Measurements from ENCODE around the gene PARVB.
A peak's percentile ranks its signal among the peaks of the same experiment; 100 is the strongest.

The PARVB gene

GRCh38 chr22:43993072-43993760 is 30.9 kb upstream of the PARVB start:
- Mint-ChIP-seq H3K27ac (no peak overlapping the region), H3K4me1 (ENCODE audit: low read depth) (peaks cover 17% of the 10 kb centered on the region), H3K9me3 (no peaks in the 10 kb centered on the region), H3K27me3 (ENCODE audit: low read depth) (no peaks in the 10 kb centered on the region), H3K36me3 (ENCODE audit: low read depth) (peaks cover 51% of the 10 kb centered on the region), H3K4me3 (no peak overlapping the region)
- DNase-seq (ENCODE audit: low spot score), result peak; percentile 49

GRCh38 chr22:43994006-43994405 is 30.1 kb upstream of the PARVB start:
- peaks cover 17% of the 10 kb centered on the region for H3K4me1 Mint-ChIP-seq (ENCODE audit: low read depth)
- H3K27ac Mint-ChIP-seq, result no peak overlapping the region
- H3K27me3 Mint-ChIP-seq (ENCODE audit: low read depth), result no peaks in the 10 kb centered on the region
- H3K4me3 Mint-ChIP-seq, result no peak overlapping the region
- peaks cover 50% of the 10 kb centered on the region for H3K36me3 Mint-ChIP-seq (ENCODE audit: low read depth)
- H3K9me3 Mint-ChIP-seq, result no peaks in the 10 kb centered on the region
- DNase-seq (ENCODE audit: low spot score), result no peak

DNA sequence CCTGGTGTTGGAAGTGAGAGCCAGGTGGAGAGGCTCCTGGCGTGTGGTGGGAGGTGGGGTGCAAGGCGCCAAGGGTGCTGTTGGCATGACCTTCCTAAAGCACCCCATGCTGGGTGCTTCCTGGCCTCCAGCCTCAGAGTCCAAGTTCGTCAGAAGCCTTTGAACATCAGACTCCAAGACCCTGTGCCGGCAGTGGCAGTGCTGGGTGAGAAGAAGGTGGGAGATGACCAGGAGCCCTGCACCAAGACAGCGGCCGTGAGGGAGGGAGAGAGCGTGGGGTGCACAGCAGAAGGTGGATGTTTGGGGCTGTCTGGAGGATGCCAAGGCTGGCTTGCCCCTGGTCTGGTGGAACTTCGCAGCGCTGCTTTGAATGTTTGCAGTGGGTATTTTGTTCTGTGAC is 29.7 kb upstream of the PARVB start:
- Mint-ChIP-seq H3K9me3 (no peaks in the 10 kb centered on the region), H3K27ac (no peak overlapping the region)

GRCh38 chr22:43995057-43995685 is 28.9 kb upstream of the PARVB start:
- DNase-seq (ENCODE audit: low spot score), result no peak
- peaks cover 17% of the 10 kb centered on the region for H3K4me1 Mint-ChIP-seq (ENCODE audit: low read depth)
- H3K36me3 Mint-ChIP-seq (ENCODE audit: low read depth), result peaks cover 44% of the 10 kb centered on the region
- peak overlapping the region; percentile 50 for H3K27ac Mint-ChIP-seq
- no peaks in the 10 kb centered on the region for H3K27me3 Mint-ChIP-seq (ENCODE audit: low read depth)
- no peaks in the 10 kb centered on the region for H3K9me3 Mint-ChIP-seq
- peak overlapping the region; percentile 92 for H3K4me3 Mint-ChIP-seq

More for the DNA sequence above, 29.7 kb upstream of the PARVB start:
- DNase-seq (ENCODE audit: low spot score), result no peak
- Mint-ChIP-seq H3K36me3 (ENCODE audit: low read depth) (peaks cover 48% of the 10 kb centered on the region), H3K4me3 (no peak overlapping the region), H3K4me1 (ENCODE audit: low read depth) (peaks cover 17% of the 10 kb centered on the region), H3K27me3 (ENCODE audit: low read depth) (no peaks in the 10 kb centered on the region)

GRCh38 chr22:43995798-43996169 is 28.3 kb upstream of the PARVB start:
- Mint-ChIP-seq H3K27ac (peak overlapping the region; percentile 89), H3K9me3 (no peaks in the 10 kb centered on the region), H3K27me3 (ENCODE audit: low read depth) (no peaks in the 10 kb centered on the region), H3K36me3 (ENCODE audit: low read depth) (peaks cover 42% of the 10 kb centered on the region), H3K4me3 (peak overlapping the region; percentile 92), H3K4me1 (ENCODE audit: low read depth) (peaks cover 17% of the 10 kb centered on the region)
- DNase-seq (ENCODE audit: low spot score), result no peak

DNA sequence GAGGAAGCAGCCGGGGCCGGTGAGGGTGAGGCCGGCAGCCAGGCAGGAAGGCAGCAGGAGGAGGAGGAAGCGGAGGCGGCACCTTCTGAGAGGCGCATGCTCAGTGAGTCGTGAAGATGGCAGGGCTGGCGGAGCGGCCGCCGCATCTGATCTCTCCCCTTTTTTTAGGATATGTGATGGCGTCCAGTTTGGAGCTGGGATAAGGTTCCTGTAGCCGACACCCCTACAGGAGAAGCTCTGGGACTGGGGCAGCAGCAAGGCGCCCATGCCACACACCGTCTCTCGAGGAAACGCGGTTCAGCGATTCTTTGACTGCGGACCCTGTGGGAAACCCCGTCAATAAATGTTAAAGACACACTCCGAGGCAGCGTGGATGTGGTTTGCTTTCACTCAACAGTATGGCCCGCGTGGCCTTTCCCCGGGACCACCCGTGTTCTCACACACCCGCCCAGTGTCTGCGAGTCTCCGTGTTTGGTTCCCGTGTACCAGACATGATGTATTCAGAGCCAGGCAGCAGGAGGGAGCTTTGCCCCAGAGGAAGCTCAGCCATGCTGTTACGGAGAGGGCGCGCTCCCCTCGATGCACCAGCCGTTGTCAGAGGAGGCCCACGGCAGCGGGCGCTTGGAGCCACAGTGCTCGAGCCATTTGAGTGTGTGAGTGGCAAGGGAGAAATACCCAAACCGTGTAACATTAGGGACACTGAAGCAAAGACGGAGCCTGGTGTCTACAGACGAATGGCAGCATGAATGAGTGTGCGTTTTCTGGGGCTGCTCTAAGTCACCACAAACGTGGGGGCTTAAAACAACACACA is 27.7 kb upstream of the PARVB start:
- H3K27me3 Mint-ChIP-seq (ENCODE audit: low read depth), result no peaks in the 10 kb centered on the region
- peak; percentile 68 for DNase-seq (ENCODE audit: low spot score)
- H3K27ac Mint-ChIP-seq, result peak overlapping the region; percentile 89
- H3K4me1 Mint-ChIP-seq (ENCODE audit: low read depth), result peaks cover 17% of the 10 kb centered on the region
- H3K36me3 Mint-ChIP-seq (ENCODE audit: low read depth), result peaks cover 42% of the 10 kb centered on the region
- H3K9me3 Mint-ChIP-seq, result no peaks in the 10 kb centered on the region
- H3K4me3 Mint-ChIP-seq, result peak overlapping the region; percentile 92

- peaks cover 17% of the 10 kb centered on the region for H3K4me1 Mint-ChIP-seq (ENCODE audit: low read depth)
- no peaks in the 10 kb centered on the region for H3K27me3 Mint-ChIP-seq (ENCODE audit: low read depth)
- DNase-seq (ENCODE audit: low spot score), result no peak
- H3K4me3 Mint-ChIP-seq, result peak overlapping the region; percentile 34
- no peak overlapping the region for H3K27ac Mint-ChIP-seq
- H3K36me3 Mint-ChIP-seq (ENCODE audit: low read depth), result peaks cover 41% of the 10 kb centered on the region
- H3K9me3 Mint-ChIP-seq, result no peaks in the 10 kb centered on the region
Observed at GRCh38 chr22:43996981-43997265, 27.2 kb upstream of the PARVB start.

DNA sequence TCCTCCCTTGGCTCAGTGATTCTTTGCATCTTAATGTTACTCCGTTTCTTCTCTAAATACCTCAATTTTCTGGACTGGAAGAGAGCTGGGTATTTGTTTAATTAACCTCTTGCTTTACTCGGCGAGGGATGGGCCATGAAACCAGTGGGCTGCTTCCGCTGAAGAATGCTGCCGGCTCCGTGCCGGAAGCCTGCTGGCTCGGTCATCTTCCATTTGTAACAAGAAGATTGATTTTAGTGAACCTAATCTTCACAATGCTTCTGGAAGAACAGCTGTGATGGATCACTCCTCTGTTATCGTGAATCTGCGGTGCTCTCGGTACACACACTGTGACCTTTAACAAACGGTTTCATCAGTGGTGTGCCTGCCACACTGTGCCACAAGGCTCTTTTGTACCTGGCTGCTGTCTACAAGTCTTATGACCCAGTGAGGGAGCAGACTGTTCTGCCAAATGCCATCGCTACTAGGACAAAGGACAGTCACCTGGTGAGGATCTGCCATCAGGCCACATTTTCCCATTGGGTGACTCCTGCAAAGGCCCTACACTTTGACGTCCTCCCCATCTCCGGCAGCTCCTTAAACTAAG is 25.3 kb upstream of the PARVB start:
- Mint-ChIP-seq H3K27ac (no peak overlapping the region), H3K9me3 (no peaks in the 10 kb centered on the region), H3K4me1 (ENCODE audit: low read depth) (peaks cover 14% of the 10 kb centered on the region), H3K4me3 (no peak overlapping the region), H3K27me3 (ENCODE audit: low read depth) (no peaks in the 10 kb centered on the region), H3K36me3 (ENCODE audit: low read depth) (peaks cover 26% of the 10 kb centered on the region)
- no peak for DNase-seq (ENCODE audit: low spot score)

GRCh38 chr22:43999378-43999777 is 24.7 kb upstream of the PARVB start:
- Mint-ChIP-seq H3K27ac (no peak overlapping the region), H3K27me3 (ENCODE audit: low read depth) (no peaks in the 10 kb centered on the region), H3K4me1 (ENCODE audit: low read depth) (peaks cover 14% of the 10 kb centered on the region), H3K36me3 (ENCODE audit: low read depth) (peaks cover 26% of the 10 kb centered on the region), H3K9me3 (no peaks in the 10 kb centered on the region), H3K4me3 (no peak overlapping the region)
- DNase-seq (ENCODE audit: low spot score), result no peak

DNA sequence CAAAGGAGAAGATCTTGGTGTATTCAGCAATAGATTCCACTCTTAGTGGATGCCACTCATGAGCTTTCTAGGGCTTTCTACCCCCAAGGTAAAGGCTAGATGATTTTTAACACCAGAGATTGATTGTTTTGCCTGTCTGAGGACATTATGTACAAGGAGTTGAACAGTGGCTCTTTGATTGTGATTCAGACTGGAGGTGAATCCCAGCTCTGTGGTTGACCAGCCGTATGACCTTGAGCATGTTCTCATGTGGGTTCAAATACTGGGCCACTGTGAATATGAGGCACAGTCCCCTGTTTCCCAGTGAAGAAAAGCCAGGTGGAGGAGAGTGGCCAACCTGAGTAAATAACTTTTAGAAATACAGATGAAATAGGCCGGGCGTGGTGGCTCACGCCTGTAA is 24.0 kb upstream of the PARVB start:
- Mint-ChIP-seq H3K4me3 (no peak overlapping the region), H3K36me3 (ENCODE audit: low read depth) (peaks cover 21% of the 10 kb centered on the region), H3K9me3 (no peaks in the 10 kb centered on the region), H3K27me3 (ENCODE audit: low read depth) (no peaks in the 10 kb centered on the region), H3K4me1 (ENCODE audit: low read depth) (peaks cover 9% of the 10 kb centered on the region), H3K27ac (no peak overlapping the region)
- no peak for DNase-seq (ENCODE audit: low spot score)

DNA sequence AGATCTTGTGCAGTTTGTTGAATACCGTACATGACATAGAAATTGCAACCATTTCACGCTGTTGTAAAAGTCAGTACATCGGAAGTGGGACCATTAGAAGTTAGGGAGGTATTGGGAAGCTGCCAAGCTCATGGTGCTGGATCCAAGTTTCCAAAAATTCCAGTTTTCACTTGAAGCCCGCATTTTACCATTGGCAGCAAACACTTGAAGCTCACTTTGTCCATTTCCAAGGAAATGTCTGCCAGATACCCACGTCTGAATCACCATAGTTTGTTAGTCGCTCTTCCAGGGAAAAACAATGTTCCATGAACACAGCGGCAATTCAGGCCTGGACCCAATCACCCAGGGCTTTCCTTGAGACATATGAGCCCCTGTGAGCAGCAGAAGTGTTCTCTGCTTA is 22.6 kb upstream of the PARVB start:
- Mint-ChIP-seq H3K36me3 (ENCODE audit: low read depth) (peaks cover 19% of the 10 kb centered on the region), H3K4me1 (ENCODE audit: low read depth) (peaks cover 2% of the 10 kb centered on the region), H3K4me3 (no peak overlapping the region), H3K9me3 (no peaks in the 10 kb centered on the region), H3K27ac (no peak overlapping the region), H3K27me3 (ENCODE audit: low read depth) (no peaks in the 10 kb centered on the region)
- no peak for DNase-seq (ENCODE audit: low spot score)

- H3K4me1 Mint-ChIP-seq (ENCODE audit: low read depth), result no peaks in the 10 kb centered on the region
- H3K27me3 Mint-ChIP-seq (ENCODE audit: low read depth), result no peaks in the 10 kb centered on the region
- no peak for DNase-seq (ENCODE audit: low spot score)
- no peak overlapping the region for H3K27ac Mint-ChIP-seq
- peaks cover 13% of the 10 kb centered on the region for H3K36me3 Mint-ChIP-seq (ENCODE audit: low read depth)
- H3K9me3 Mint-ChIP-seq, result no peaks in the 10 kb centered on the region
- no peak overlapping the region for H3K4me3 Mint-ChIP-seq
Observed at GRCh38 chr22:44002324-44002723, 21.8 kb upstream of the PARVB start.

- no peak overlapping the region for H3K4me3 Mint-ChIP-seq
- no peaks in the 10 kb centered on the region for H3K9me3 Mint-ChIP-seq
- peaks cover 10% of the 10 kb centered on the region for H3K36me3 Mint-ChIP-seq (ENCODE audit: low read depth)
- H3K27ac Mint-ChIP-seq, result no peak overlapping the region
- H3K4me1 Mint-ChIP-seq (ENCODE audit: low read depth), result no peaks in the 10 kb centered on the region
- H3K27me3 Mint-ChIP-seq (ENCODE audit: low read depth), result no peaks in the 10 kb centered on the region
- no peak for DNase-seq (ENCODE audit: low spot score)
Observed at GRCh38 chr22:44002997-44003396, 21.1 kb upstream of the PARVB start.

DNA sequence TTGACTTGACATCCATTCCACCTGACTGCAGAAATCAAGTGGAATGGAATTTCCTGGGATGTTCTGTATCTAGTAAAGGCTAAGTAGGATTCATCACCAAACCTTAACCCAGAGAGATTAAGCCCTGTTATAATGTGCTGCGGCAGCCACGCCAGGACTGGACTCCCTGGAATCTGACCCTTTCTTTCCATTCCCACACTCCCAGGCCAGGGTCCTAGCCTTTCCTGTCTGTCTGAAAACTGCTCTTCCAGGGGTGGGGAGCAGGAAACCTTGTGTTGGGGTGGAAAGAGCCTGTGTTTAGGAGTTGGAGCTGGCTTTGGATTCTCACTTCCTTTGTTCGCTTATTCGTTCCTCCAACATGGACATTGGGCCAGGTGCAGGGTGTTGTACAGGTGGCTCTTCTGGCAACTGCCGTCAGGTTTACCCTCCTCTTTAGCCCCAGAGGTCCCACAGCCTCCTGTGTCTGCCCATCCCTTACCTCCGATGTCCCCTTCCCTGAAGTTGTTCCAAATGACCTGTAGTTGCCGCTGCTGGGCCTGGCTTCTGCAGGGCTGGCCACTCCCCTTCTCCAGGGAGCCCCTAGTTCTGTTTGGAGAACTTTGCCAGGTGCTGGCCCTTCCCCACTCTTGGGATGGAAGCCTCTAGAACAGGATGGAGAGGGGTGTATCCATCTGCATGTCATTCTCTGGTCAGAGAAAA is 20.5 kb upstream of the PARVB start:
- Mint-ChIP-seq H3K9me3 (no peaks in the 10 kb centered on the region), H3K27me3 (ENCODE audit: low read depth) (no peaks in the 10 kb centered on the region), H3K4me1 (ENCODE audit: low read depth) (no peaks in the 10 kb centered on the region), H3K36me3 (ENCODE audit: low read depth) (peaks cover 6% of the 10 kb centered on the region), H3K27ac (no peak overlapping the region), H3K4me3 (no peak overlapping the region)
- DNase-seq (ENCODE audit: low spot score), result no peak
